Smooth muscle cell (in vitro differentiated cells): ENCODE results near the gene CDK18. TPM values are rescaled to one million over a fixed set of nuclear protein-coding genes. Genes with fewer than 3 reads are reported as not detected.

Source experiments
- DNase-seq: peaks from one replicate; lab custom pipeline; 2025; ENCODE audit not compliant: unreplicated experiment; lab: John Stamatoyannopoulos, UW
- H2AFZ ChIP-seq: fragments of 200-600 bp; sonication (generic); 2 replicates; pipeline ENCODE4 v1.6.0; 2016; ENCODE audit warnings: antibody characterized with exemption, low read depth, mild to moderate bottlenecking
- H3F3A ChIP-seq: fragments of 200-600 bp; sonication (generic); 2 replicates; pipeline ENCODE4 v1.6.0; 2017; ENCODE audit warnings: antibody characterized with exemption, low read depth
- H3K27ac ChIP-seq: fragments of 200-600 bp; sonication (generic); 2 replicates; pipeline ENCODE4 v1.5.1; 2016; ENCODE audit warnings: low read depth, mild to moderate bottlenecking
- H3K27me3 ChIP-seq: fragments of 200-600 bp; sonication (generic); 2 replicates; pipeline ENCODE4 v1.6.1; 2016; ENCODE audit warnings: low read depth, mild to moderate bottlenecking
- H3K36me3 ChIP-seq: fragments of 200-600 bp; sonication (generic); 2 replicates; pipeline ENCODE4 v1.5.1; 2016; ENCODE audit warnings: low read depth
- H3K4me1 ChIP-seq: fragments of 200-600 bp; sonication (generic); 2 replicates; pipeline ENCODE4 v1.5.1; 2016; ENCODE audit warnings: low read depth
- H3K4me2 ChIP-seq: fragments of 200-600 bp; sonication (generic); 2 replicates; pipeline ENCODE4 v1.6.0; 2016; ENCODE audit warnings: mild to moderate bottlenecking
- H3K4me3 ChIP-seq: fragments of 200-600 bp; sonication (generic); 2 replicates; pipeline ENCODE4 v1.5.1; 2016; ENCODE audit warnings: mild to moderate bottlenecking
- H3K79me2 ChIP-seq: fragments of 200-600 bp; sonication (generic); 2 replicates; pipeline ENCODE4 v1.6.0; 2016; ENCODE audit warnings: low read depth, mild to moderate bottlenecking
- H3K9ac ChIP-seq: fragments of 200-600 bp; sonication (generic); 2 replicates; pipeline ENCODE4 v1.6.0; 2016; ENCODE audit warnings: low read depth
- H3K9me3 ChIP-seq: fragments of 200-600 bp; sonication (generic); replicated peaks from 2 replicates; pipeline ENCODE4 v1.5.1; 2016; ENCODE audit warnings: low read depth
- H4K20me1 ChIP-seq: fragments of 200-600 bp; sonication (generic); 2 replicates; pipeline ENCODE4 v1.6.0; 2016; ENCODE audit warnings: low read depth
- CTCF ChIP-seq: fragments of 200-600 bp; sonication (generic); IDR thresholded peaks from 2 replicates; pipeline ENCODE4 v1.5.1; 2017; ENCODE audit warnings: borderline replicate concordance, mild to moderate bottlenecking, antibody characterized with exemption; ENCODE audit not compliant: insufficient read depth, poor library complexity, severe bottlenecking
- WGBS: methylation state at CpG from one replicate; pipeline ENCODE4 v1.1.7; 2016; ENCODE audit warnings: low lambda C conversion rate; 5-methylcytosine and 5-hydroxymethylcytosine counted together
- polyA plus RNA-seq: library from polyadenylated mRNA; unstranded; fragments of >200 nt; fragmentation: Nextera tagmentation; extraction: Ambion mirVana; gene quantifications from 2 replicates; pipeline ENCODE4 v1.2.1, GENCODE V29; 2016
- total RNA-seq: library from RNA; depleted of rRNA; stranded (reverse); fragments of >200 nt; gene quantifications from 2 replicates; pipeline ENCODE4 v1.2.3, GENCODE V29; 2014

The CDK18 gene
- total and polyA plus RNA-seq, 2 experiments from 2014 or later = 6.1 TPM

GRCh38 chr1:205502111-205502810, 2.2 kb upstream of the CDK18 start:
- no peak for TF ChIP-seq CTCF
- Histone ChIP-seq H2AFZ (no peak overlapping the region), H3F3A (no peaks in the 10 kb centered on the region), H3K4me3 (no peak overlapping the region), H3K79me2 (no peaks in the 10 kb centered on the region), H4K20me1 (no peaks in the 10 kb centered on the region), H3K4me2 (no peak overlapping the region), H3K36me3 (no peaks in the 10 kb centered on the region), H3K4me1 (peaks cover 5% of the 10 kb centered on the region), H3K27me3 (no peaks in the 10 kb centered on the region), H3K9ac (no peak overlapping the region), H3K27ac (no peak overlapping the region), H3K9me3 (no peaks in the 10 kb centered on the region)
- DNase-seq = no peak
- 69% methylated on average over 3 of the region's 3 CpGs for WGBS

GRCh38 chr1:205502992-205503391, 1.5 kb upstream of the CDK18 start:
- TF ChIP-seq CTCF = no peak
- Histone ChIP-seq H3K9ac (no peak overlapping the region), H3K4me1 (peaks cover 5% of the 10 kb centered on the region), H3K79me2 (no peaks in the 10 kb centered on the region), H3K4me3 (no peak overlapping the region), H3K9me3 (no peaks in the 10 kb centered on the region), H3K36me3 (no peaks in the 10 kb centered on the region), H2AFZ (no peak overlapping the region), H3K27ac (no peak overlapping the region), H3F3A (no peaks in the 10 kb centered on the region), H3K27me3 (no peaks in the 10 kb centered on the region), H3K4me2 (no peak overlapping the region), H4K20me1 (no peaks in the 10 kb centered on the region)
- 85% methylated on average over 3 of the region's 3 CpGs for WGBS
- DNase-seq = no peak

GRCh38 chr1:205505076-205505729, 734 bp downstream of the CDK18 start:
- Histone ChIP-seq H3K27me3 (no peaks in the 10 kb centered on the region), H2AFZ (peak overlapping the region; percentile 97), H3F3A (no peaks in the 10 kb centered on the region), H3K9me3 (no peaks in the 10 kb centered on the region), H3K79me2 (no peaks in the 10 kb centered on the region), H3K36me3 (no peaks in the 10 kb centered on the region), H3K4me1 (peaks cover 5% of the 10 kb centered on the region), H3K4me3 (peak overlapping the region; percentile 81), H3K27ac (no peak overlapping the region), H3K9ac (peak overlapping the region; percentile 47), H4K20me1 (peaks cover 3% of the 10 kb centered on the region), H3K4me2 (peak overlapping the region; percentile 99)
- TF ChIP-seq CTCF = no peak
- DNase-seq = no peak
- WGBS = 4% methylated on average over 16 of the region's 18 CpGs
